Lower lobe of right lung (tissue), 2 donors: Measurements from ENCODE around the gene CLTC. TPM values are rescaled to one million over a fixed set of nuclear protein-coding genes. Genes with fewer than 3 reads are reported as not detected.

ENCODE experiments used
- ATAC-seq, 2 donors: fragments of 200-7000 bp; cut with Tn5 transposase; one replicate each; pipeline ENCODE4 v1.9.1; 2020 to 2022; ENCODE audit warnings: mild to moderate bottlenecking in 2 of 2, moderate library complexity in 2 of 2
- DNase-seq: peaks from one replicate; pipeline ENCODE4 v3.0.0-alpha.2; 2020
- H3K27ac ChIP-seq: fragments of 200-600 bp; one replicate; pipeline ENCODE4 v1.8.0; 2022
- H3K27me3 ChIP-seq: fragments of 200-600 bp; one replicate; pipeline ENCODE4 v1.8.0; 2022; ENCODE audit warnings: low read depth
- H3K36me3 ChIP-seq: fragments of 200-600 bp; one replicate; pipeline ENCODE4 v1.8.0; 2022; ENCODE audit warnings: mild to moderate bottlenecking
- H3K4me1 ChIP-seq: fragments of 200-600 bp; one replicate; pipeline ENCODE4 v1.8.0; 2022
- H3K4me3 ChIP-seq: fragments of 200-600 bp; one replicate; pipeline ENCODE4 v1.8.0; 2022; ENCODE audit warnings: mild to moderate bottlenecking
- H3K9me3 ChIP-seq: fragments of 200-600 bp; one replicate; pipeline ENCODE4 v1.8.0; 2022
- CTCF ChIP-seq: fragments of 200-600 bp; IDR thresholded peaks from one replicate; pipeline ENCODE4 v1.8.0; 2022; ENCODE audit warnings: antibody characterized with exemption, mild to moderate bottlenecking
- intact Hi-C: fragments of 100-400 bp; cut with DNase I; formaldehyde crosslinking; loops from one replicate; pipeline ENCODE4 v1.11.0; 2022
- total RNA-seq: library from RNA; stranded (reverse); fragmentation: NEBNext Ultra II Directional; extraction: Animal tissue kit (Norgen Biotek cat#: 25700); gene quantifications from one replicate; pipeline ENCODE4 v1.2.1, GENCODE V29; 2021
- donor health status: DM: no; HTN: yes; CAD: no; lungs with severe emphysema.

Gene CLTC
- total RNA-seq, 1 donor from 2014 or later = 220 TPM

- H3K4me3 ChIP-seq = no peak overlapping the region
- H3K36me3 ChIP-seq = no peaks in the 10 kb centered on the region
- H3K27ac ChIP-seq = peak overlapping the region; percentile 1
- ATAC-seq (no peak), DNase-seq (no peak)
- peaks cover 88% of the 10 kb centered on the region for H3K4me1 ChIP-seq
- no peaks in the 10 kb centered on the region for H3K27me3 ChIP-seq
- intact Hi-C loops = no loop called here
- H3K9me3 ChIP-seq = no peaks in the 10 kb centered on the region
- no peak for TF ChIP-seq CTCF
Measured at GRCh38 chr17:59627274-59627673, 7.6 kb downstream of the CLTC start.

- no peak for TF ChIP-seq CTCF
- no peak for ATAC-seq
- intact Hi-C loops = no loop called here
- no peak for DNase-seq
- no peaks in the 10 kb centered on the region for H3K27me3 ChIP-seq
- H3K4me1 ChIP-seq = peaks cover 83% of the 10 kb centered on the region
- peak overlapping the region; percentile 1 for H3K27ac ChIP-seq
- H3K4me3 ChIP-seq = no peak overlapping the region
- H3K36me3 ChIP-seq = no peaks in the 10 kb centered on the region
- H3K9me3 ChIP-seq = no peaks in the 10 kb centered on the region
Measured at GRCh38 chr17:59627770-59628171, 8.1 kb downstream of the CLTC start.

- Histone ChIP-seq H3K4me3 (no peak overlapping the region), H3K4me1 (peaks cover 83% of the 10 kb centered on the region), H3K36me3 (no peaks in the 10 kb centered on the region), H3K9me3 (no peaks in the 10 kb centered on the region), H3K27me3 (no peaks in the 10 kb centered on the region), H3K27ac (no peak overlapping the region)
- intact Hi-C loops = no loop called here
- TF ChIP-seq CTCF = no peak
- DNase-seq (no peak), ATAC-seq (no peak)
Measured at GRCh38 chr17:59629174-59629573, 9.5 kb downstream of the CLTC start.

- no peak for TF ChIP-seq CTCF
- intact Hi-C loops = no loop called here
- Histone ChIP-seq H3K9me3 (no peaks in the 10 kb centered on the region), H3K36me3 (no peaks in the 10 kb centered on the region), H3K4me1 (peaks cover 81% of the 10 kb centered on the region), H3K27ac (no peak overlapping the region), H3K27me3 (no peaks in the 10 kb centered on the region), H3K4me3 (no peak overlapping the region)
- DNase-seq (no peak), ATAC-seq (no peak)
Measured at GRCh38 chr17:59631276-59631675, 11.6 kb downstream of the CLTC start.

- DNase-seq (no peak), ATAC-seq (no peak)
- no peak overlapping the region for H3K27ac ChIP-seq
- no peaks in the 10 kb centered on the region for H3K27me3 ChIP-seq
- intact Hi-C loops = no loop called here
- no peak overlapping the region for H3K4me3 ChIP-seq
- peaks cover 70% of the 10 kb centered on the region for H3K4me1 ChIP-seq
- TF ChIP-seq CTCF = no peak
- no peaks in the 10 kb centered on the region for H3K9me3 ChIP-seq
- no peaks in the 10 kb centered on the region for H3K36me3 ChIP-seq
Measured at GRCh38 chr17:59632398-59632797, 12.7 kb downstream of the CLTC start.
